Ovary (tissue), 9 donors: ENCODE results near the gene NEK1. TPM values are rescaled to one million over a fixed set of nuclear protein-coding genes. Genes with fewer than 3 reads are reported as not detected.

Experiments used
- DNase-seq, 5 donors: peaks; one replicate each; pipeline ENCODE4 v3.0.0-alpha.2; 2019 to 2020
- H3K27ac ChIP-seq, 2 donors: fragments of 200-600 bp; one replicate each; pipeline versions ENCODE4 v1.5.1 to v1.8.0; 2019 to 2022
- H3K27me3 ChIP-seq: fragments of 200-600 bp; one replicate; pipeline ENCODE4 v1.8.0; 2022
- H3K36me3 ChIP-seq: fragments of 200-600 bp; sonication (generic); one replicate; pipeline ENCODE4 v1.5.1; 2019
- H3K4me1 ChIP-seq: one replicate; pipeline ENCODE4 v1.8.1; 2013; ENCODE audit warnings: mild to moderate bottlenecking, moderate library complexity; ENCODE audit not compliant: insufficient read depth
- H3K4me3 ChIP-seq: fragments of 200-600 bp; sonication (generic); one replicate; pipeline ENCODE4 v1.5.1; 2017
- H3K9me3 ChIP-seq, 2 donors: fragments of 200-600 bp in 1 of 2; sonication (generic) in 1 of 2; one replicate each; pipeline versions ENCODE4 v1.5.1 to v1.8.1; 2013 to 2019; ENCODE audit warnings: mild to moderate bottlenecking in 1 of 2, moderate library complexity in 1 of 2
- CTCF ChIP-seq, 3 donors: fragments of 450-650 bp in 2 of 3; fragments of 200-600 bp in 1 of 3; IDR thresholded peaks; one replicate each; pipeline versions ENCODE4 v1.5.1 to v1.8.0; 2016 to 2022; ENCODE audit warnings: antibody characterized with exemption in 3 of 3, mild to moderate bottlenecking in 1 of 3
- EP300 ChIP-seq: sonication (generic); formaldehyde crosslinking; IDR thresholded peaks from one replicate; pipeline ENCODE4 v1.6.1; 2017; ENCODE audit warnings: antibody characterized with exemption
- POLR2A ChIP-seq: fragments of 450-650 bp; IDR thresholded peaks from one replicate; pipeline ENCODE4 v1.6.1; 2017; ENCODE audit warnings: antibody characterized with exemption, mild to moderate bottlenecking, moderate library complexity
- WGBS, 3 donors: extraction: QIAGEN DNeasy Blood & Tissue Kit in 1 of 3; methylation state at CpG; one replicate each; pipeline versions ENCODE4 v1.1.5 to v1.1.7; 2013 to 2017; 5-methylcytosine and 5-hydroxymethylcytosine counted together
- intact Hi-C, 4 donors: fragments of 100-400 bp; cut with DNase I; formaldehyde crosslinking; loops; one replicate each; pipeline versions ENCODE4 v1.11.0 to v1.15.1; 2022 to 2023
- polyA plus RNA-seq, 2 donors: library from polyadenylated mRNA; stranded (reverse); fragments of 200-250 nt in 1 of 2; fragments of 350-450 nt in 1 of 2; fragmentation: Illumina TruSeq in 1 of 2; extraction: RNeasy Lipid Tissue Mini Kit (QIAGEN cat#74804) in 1 of 2; gene quantifications; one replicate each; pipeline ENCODE4 v1.2.3, GENCODE V29; 2013 to 2014
- total RNA-seq, 7 donors: library from RNA; depleted of rRNA in 2 of 7; stranded (reverse); fragments of >200 nt in 2 of 7; fragmentation: NEBNext Ultra II Directional in 3 of 7; extraction: Animal tissue kit (Norgen Biotek cat#: 25700) in 3 of 7; gene quantifications; one replicate each; pipeline versions ENCODE4 v1.1.0 to v1.2.4, GENCODE V29; 2016 to 2023
- donor health status: DM: no; HTN: no; CAD: no; lungs with moderate emphysema.
- donor health status: DM: no; HTN: no; CAD: no.
- donor health status: Bipolar disorder and iron deficiency.
- donor health status: DM: yes; HTN: yes; CAD: no.
- donor health status: DM: no; HTN: no; CAD: no.
- donor health status: DM: yes; HTN: yes; CAD: no.

Gene NEK1
- total and polyA plus RNA-seq, 9 donors: 8.7 to 29.5 (median 22.0) TPM

- no peak overlapping the region for H3K4me3 ChIP-seq
- peaks cover 4% of the 10 kb centered on the region for H3K4me1 ChIP-seq
- intact Hi-C loops: no loop called here
- DNase-seq: no peak
- H3K36me3 ChIP-seq: no peaks in the 10 kb centered on the region
- H3K27ac ChIP-seq: no peak overlapping the region
- TF ChIP-seq EP300 (no peak), POLR2A (no peak), CTCF (IDR thresholded peaks at IDR 0.05) (no peak)
- H3K27me3 ChIP-seq: no peaks in the 10 kb centered on the region
- no peaks in the 10 kb centered on the region for H3K9me3 ChIP-seq
- 77 to 83% (median 82%) methylated on average over 12 of the region's 12 CpGs for WGBS, 3 donors
Measured at GRCh38 chr4:169410839-169411770, 201.3 kb downstream of the NEK1 start.

- Histone ChIP-seq H3K4me1 (peaks cover 4% of the 10 kb centered on the region), H3K36me3 (no peaks in the 10 kb centered on the region), H3K27ac (no peak overlapping the region), H3K4me3 (no peak overlapping the region), H3K27me3 (no peaks in the 10 kb centered on the region), H3K9me3 (no peaks in the 10 kb centered on the region)
- intact Hi-C loops: no loop called here
- no peak for DNase-seq
- 10 to 32% (median 23%) methylated on average over 1 of the region's 1 CpG for WGBS, 3 donors
- TF ChIP-seq CTCF (IDR thresholded peaks at IDR 0.05) (no peak), POLR2A (no peak), EP300 (no peak)
Measured at GRCh38 chr4:169407217-169407845, 205.1 kb downstream of the NEK1 start.

- no peak for TF ChIP-seq CTCF (IDR thresholded peaks at IDR 0.05)
- no peak for TF ChIP-seq EP300
- H3K4me3 ChIP-seq: no peak overlapping the region
- intact Hi-C loops: no loop called here
Measured at GRCh38 chr4:169404960-169405359, 207.4 kb downstream of the NEK1 start.

GRCh38 chr4:169400832-169401231, 211.6 kb downstream of the NEK1 start:
- Histone ChIP-seq H3K4me3 (no peak overlapping the region), H3K27ac (no peak overlapping the region), H3K4me1 (peaks cover 2% of the 10 kb centered on the region), H3K9me3 (no peaks in the 10 kb centered on the region), H3K27me3 (peaks cover 3% of the 10 kb centered on the region), H3K36me3 (no peaks in the 10 kb centered on the region)
- intact Hi-C loops: no loop called here
- WGBS, 3 donors: 62 to 82% (median 64%) methylated on average over 3 of the region's 3 CpGs
- TF ChIP-seq CTCF (IDR thresholded peaks at IDR 0.05) (no peak), EP300 (no peak), POLR2A (no peak)
- no peak for DNase-seq

More at GRCh38 chr4:169404960-169405359, 207.4 kb downstream of the NEK1 start:
- Histone ChIP-seq H3K27me3 (peaks cover 3% of the 10 kb centered on the region), H3K27ac (no peak overlapping the region), H3K4me1 (peaks cover 4% of the 10 kb centered on the region), H3K36me3 (no peaks in the 10 kb centered on the region), H3K9me3 (no peaks in the 10 kb centered on the region)
- DNase-seq: no peak
- 66 to 82% (median 82%) methylated on average over 1 of the region's 1 CpG for WGBS, 3 donors
